EL (cell line): ENCODE results near the gene TMEM63B.
"Not testable (repeated sequence)": the region's sequence is repeated elsewhere in the genome, so short reads cannot be mapped to it uniquely, and the experiment has no call there.

Experiments
- DNase-seq: peaks from one replicate; pipeline ENCODE4 v3.0.0-alpha.2; 2016

The TMEM63B gene

GRCh38 chr6:44094403-44095242 is 32.7 kb upstream of the TMEM63B start:
- DNase-seq = no peak

- DNase-seq = not testable (repeated sequence)
Measured at GRCh38 chr6:44095243-44095623, 32.1 kb upstream of the TMEM63B start.

GRCh38 chr6:44096612-44097011 is 30.7 kb upstream of the TMEM63B start:
- peak; percentile 73 for DNase-seq

DNA sequence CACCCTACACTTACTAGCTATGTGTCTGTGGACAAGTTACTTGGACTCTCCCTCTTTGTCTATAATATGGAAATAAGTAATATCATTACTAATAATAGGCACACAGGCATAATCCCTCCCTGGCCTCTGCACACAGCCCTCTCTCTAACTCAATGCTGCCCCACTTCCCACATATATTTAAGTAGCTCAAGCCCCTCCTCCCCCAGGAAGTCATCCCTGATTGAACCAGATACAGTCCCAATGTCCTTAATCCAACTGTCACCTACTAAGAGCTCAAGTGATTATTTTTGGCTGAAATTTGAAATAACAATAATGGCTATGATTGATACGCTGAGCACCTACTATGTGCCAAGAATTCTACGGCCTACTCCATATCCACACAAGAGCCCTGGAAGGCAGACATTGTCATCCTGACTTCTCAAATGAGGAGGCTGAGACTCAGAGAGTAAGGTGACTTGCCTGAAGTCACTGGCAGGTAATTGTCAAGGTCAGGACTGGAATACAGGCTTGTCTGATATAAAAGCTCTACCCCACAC is 29.5 kb upstream of the TMEM63B start:
- no peak for DNase-seq

GRCh38 chr6:44099192-44099591 is 28.2 kb upstream of the TMEM63B start:
- no peak for DNase-seq

- DNase-seq = peak; percentile 39
Measured at GRCh38 chr6:44100088-44100550, 27.2 kb upstream of the TMEM63B start.

DNA sequence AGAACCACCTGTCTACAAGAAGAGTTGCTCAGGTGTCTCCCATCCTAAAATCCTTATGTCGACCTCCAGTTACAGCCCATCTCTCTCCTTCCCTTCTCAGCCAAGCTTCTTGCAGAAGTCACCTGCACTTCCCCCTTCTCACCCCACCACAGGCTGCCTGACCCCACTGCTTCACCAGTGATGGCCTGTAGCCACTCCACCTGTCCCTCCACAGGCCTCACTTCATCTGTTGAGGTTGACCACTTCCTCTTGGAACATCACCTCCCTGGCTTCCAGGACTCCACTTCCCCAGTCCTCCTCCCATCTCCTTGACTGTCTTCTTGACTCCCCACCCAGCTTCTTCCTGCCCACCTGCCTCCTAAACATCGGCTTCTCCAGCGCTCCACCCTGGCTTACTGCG is 25.5 kb upstream of the TMEM63B start:
- DNase-seq = no peak

GRCh38 chr6:44102527-44102926 is 24.8 kb upstream of the TMEM63B start:
- DNase-seq = no peak

DNA sequence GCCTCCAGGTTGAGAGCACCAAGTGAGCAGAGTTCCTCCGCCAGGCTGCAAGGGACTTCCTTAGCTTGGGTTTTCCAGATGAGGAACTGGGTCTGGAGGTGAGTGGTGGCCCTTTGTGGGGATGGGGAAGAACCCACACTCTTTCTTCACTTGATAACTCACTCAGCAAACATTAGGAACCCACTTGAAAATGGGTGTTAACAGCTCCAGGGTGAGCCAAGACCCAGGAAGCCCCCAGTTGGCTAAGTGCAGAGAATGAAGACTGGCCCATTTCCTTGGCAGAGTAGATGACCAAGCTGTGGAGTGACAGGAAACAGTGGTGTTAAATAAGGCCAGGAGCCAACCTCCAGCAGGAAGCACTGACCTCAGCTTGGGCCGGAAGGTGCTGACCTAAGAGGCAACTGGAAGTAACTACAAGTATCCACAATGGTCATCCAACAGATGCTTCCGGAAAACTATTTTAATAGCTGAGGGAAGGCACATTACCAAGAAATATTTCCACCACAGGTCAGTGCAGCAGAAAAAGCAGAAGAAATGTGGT is 22.8 kb upstream of the TMEM63B start:
- DNase-seq = peak; percentile 33

- DNase-seq = no peak
Measured at GRCh38 chr6:44105146-44105545, 22.2 kb upstream of the TMEM63B start.

DNA sequence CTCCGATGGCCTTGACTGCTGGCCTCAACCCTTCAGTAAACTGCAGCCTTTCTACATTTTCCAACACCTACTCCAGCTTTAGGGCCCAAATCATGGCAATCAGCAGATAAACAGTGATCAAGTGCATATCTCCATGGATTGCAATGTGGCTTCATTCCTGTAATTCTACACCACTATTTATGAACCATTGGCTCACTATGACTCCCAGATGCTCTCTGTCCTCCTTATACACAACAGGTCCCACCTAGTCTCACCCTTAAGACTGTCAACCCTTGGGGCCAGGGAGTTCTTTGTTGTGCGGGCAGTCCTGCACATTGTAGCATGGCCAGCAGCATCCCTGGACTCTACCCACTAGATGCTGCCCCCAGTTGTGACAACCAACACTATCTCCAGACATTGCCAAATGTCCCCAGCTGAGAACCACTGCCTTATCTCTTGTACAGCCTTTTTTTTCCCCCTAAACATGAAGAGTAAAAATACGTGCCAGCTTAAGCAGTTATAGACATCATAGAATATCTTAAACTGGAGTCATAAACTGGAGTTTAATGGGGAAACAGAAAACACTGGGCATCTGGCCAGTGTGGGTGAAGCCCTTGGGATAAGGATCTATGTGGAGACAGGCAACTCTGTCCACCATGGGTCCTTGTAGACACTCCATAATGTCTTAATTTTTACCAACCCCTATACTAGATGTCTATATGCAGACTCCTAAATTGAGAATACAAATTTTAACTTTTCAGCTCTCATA is 21.2 kb upstream of the TMEM63B start:
- DNase-seq = no peak

DNA sequence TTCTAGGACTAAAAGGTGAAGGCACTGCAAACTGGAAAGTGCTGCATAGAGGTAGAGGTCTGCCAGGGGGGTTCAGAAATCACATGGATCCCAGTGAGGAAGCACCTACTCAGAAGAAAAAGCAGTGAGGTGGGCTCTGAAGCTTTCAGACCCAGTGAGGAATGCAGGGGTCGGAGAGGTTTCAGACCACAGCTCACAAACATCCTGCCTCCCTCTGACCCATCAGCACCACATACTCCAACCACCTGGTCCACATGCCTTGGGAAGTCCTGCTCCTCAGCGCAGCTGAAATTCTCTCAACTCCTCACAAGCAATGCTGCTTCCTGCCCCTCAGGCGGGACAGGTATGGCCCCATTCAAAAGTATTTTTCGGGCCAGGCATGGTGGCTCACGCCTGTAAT is 20.3 kb upstream of the TMEM63B start:
- no peak for DNase-seq

- DNase-seq = no peak
Measured at GRCh38 chr6:44108471-44108870, 18.9 kb upstream of the TMEM63B start.

DNA sequence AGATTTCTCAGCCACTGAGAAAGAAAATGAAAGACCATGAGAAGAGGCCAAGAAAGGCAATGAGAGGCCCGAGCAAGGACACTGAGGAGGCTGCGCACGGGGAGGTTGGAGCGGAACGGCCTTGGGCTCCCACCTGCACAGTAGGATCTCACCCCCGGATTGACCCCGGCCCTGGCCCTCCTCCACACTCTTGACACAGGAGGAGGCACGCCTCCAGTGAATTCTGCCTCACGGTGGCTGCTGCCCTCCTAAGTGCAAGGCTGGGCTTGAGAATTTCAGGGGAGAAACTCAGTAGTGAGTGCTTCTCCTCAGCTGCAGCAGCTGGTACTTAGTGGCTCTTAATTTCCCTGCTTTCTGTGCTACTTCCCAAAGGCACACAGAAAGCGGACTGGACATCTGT is 18.1 kb upstream of the TMEM63B start:
- no peak for DNase-seq

DNA sequence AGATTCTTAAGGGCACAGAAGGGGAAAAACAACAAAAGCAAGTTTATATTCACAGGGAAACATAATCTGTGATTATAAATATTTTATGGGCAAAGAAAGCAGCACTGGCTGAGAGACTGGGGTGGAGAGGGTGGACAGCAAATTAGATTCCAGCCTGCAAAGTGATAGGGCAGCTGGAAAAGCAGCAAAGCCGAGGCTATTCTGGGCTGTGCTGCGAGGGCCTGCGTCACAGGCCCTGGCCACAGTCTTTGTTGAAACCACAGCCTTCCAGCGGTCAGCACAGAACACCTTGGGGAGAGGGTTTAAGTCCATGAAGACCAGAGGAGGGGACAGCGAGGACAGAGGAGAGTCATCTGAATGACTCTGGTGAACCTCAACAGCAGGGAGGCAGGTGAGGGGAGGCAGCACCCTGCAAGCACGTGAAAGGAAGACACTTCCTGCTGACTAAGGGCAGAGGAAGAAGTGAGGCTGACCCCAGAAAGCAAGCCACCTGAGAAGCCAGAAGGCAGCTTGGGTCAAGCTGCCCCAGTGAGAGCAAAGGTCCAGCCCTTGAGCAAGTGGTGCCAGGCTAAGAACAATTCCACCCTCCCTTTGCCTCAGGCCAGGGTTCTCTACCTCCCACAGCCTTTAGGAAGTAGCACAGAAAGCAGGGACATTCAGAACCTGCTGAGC is 17.2 kb upstream of the TMEM63B start:
- DNase-seq = no peak

- no peak for DNase-seq
Measured at GRCh38 chr6:44110966-44111365, 16.4 kb upstream of the TMEM63B start.

GRCh38 chr6:44111434-44112417 is 15.6 kb upstream of the TMEM63B start:
- no peak for DNase-seq

GRCh38 chr6:44113414-44113813 is 13.9 kb upstream of the TMEM63B start:
- no peak for DNase-seq

GRCh38 chr6:44115866-44116265 is 11.5 kb upstream of the TMEM63B start:
- DNase-seq = peak; percentile 65

GRCh38 chr6:44116641-44117382 is 10.5 kb upstream of the TMEM63B start:
- DNase-seq = peak; percentile 94
